A549 (cell line): Measurements from ENCODE around the gene DCAF11. TPM values are rescaled to one million over a fixed set of nuclear protein-coding genes. Genes with fewer than 3 reads are reported as not detected.

Experiments used
- ATAC-seq, 2 experiments: fragments of 200-7000 bp in 1 of 2; fragments of >200 bp in 1 of 2; cut with Nextera tagmentation in 1 of 2; cut with Tn5 transposase in 1 of 2; 3 replicates each; pipeline versions ENCODE4 v1.8.0 to v1.9.1; 2018 to 2020; ENCODE audit warnings: mild to moderate bottlenecking in 1 of 2, moderate library complexity in 1 of 2
- CTCF ChIA-PET: fragments of 300-600 bp; sonication (Branson Sonifier 250); formaldehyde crosslinking; extraction: SDS; loops from one replicate; lab custom pipeline; 2021; ENCODE audit warnings: antibody characterized with exemption, inconsistent platforms; lab: Yijun Ruan, JAX
- POLR2A ChIA-PET: fragments of 350-600 bp; formaldehyde crosslinking; extraction: SDS; loops from one replicate; lab custom pipeline; 2021; ENCODE audit warnings: antibody characterized with exemption, inconsistent platforms; lab: Yijun Ruan, JAX
- DNase-seq, 2 experiments: peaks; one replicate each; pipeline versions ENCODE4 v3.0.0 to v3.0.0-alpha.2; 2011 to 2016; ENCODE audit warnings: low read depth in 1 of 2, low spot score in 1 of 2
- FAIRE-seq: peaks from 2 replicates; lab custom pipeline; 2011; peaks lifted over from hg19 to GRCh38; lab: Jason Lieb, UNC
- H3K27ac ChIP-seq, 2 experiments: fragments of >200 bp; sonication (Bioruptor Twin); formaldehyde crosslinking; 3 replicates each; pipeline ENCODE4 v1.5.1; 2016 to 2017
- H3K4me1 ChIP-seq: fragments of >200 bp; sonication (Bioruptor Twin); formaldehyde crosslinking; 3 replicates; pipeline ENCODE4 v1.6.1; 2016
- H3K4me2 ChIP-seq: fragments of >200 bp; sonication (Bioruptor Twin); formaldehyde crosslinking; 3 replicates; pipeline ENCODE4 v1.6.1; 2016
- H3K4me3 ChIP-seq: fragments of >200 bp; sonication (Bioruptor Twin); formaldehyde crosslinking; 3 replicates; pipeline ENCODE4 v1.5.1; 2016
- H3K9me3 ChIP-seq: fragments of >200 bp; sonication (Bioruptor Twin); formaldehyde crosslinking; 3 replicates; pipeline ENCODE4 v1.6.1; 2016
- CBX2 ChIP-seq: fragments of 200-600 bp; sonication (generic); IDR thresholded peaks from 2 replicates; pipeline ENCODE4 v1.6.1; 2016; ENCODE audit warnings: low read depth, mild to moderate bottlenecking, borderline replicate concordance
- CBX8 ChIP-seq: fragments of 200-600 bp; sonication (generic); IDR thresholded peaks from 2 replicates; pipeline ENCODE4 v1.6.1; 2016
- CHD4 ChIP-seq: fragments of 200-600 bp; sonication (generic); IDR thresholded peaks from 2 replicates; pipeline ENCODE4 v1.6.1; 2016; ENCODE audit warnings: antibody characterized with exemption, mild to moderate bottlenecking, borderline replicate concordance
- E2F6 ChIP-seq: IDR thresholded peaks from 2 replicates; pipeline ENCODE4 v1.6.1; 2012; ENCODE audit warnings: low read depth, borderline replicate concordance
- EHF ChIP-seq: fragments of 250-450 bp; sonication (Bioruptor Pico); IDR thresholded peaks from 2 replicates; pipeline ENCODE4 v1.5.0; 2020; ENCODE audit warnings: mild to moderate bottlenecking
- EHMT2 ChIP-seq: fragments of 200-600 bp; sonication (generic); IDR thresholded peaks from 2 replicates; pipeline ENCODE4 v1.6.1; 2016; ENCODE audit warnings: antibody characterized with exemption, low read depth, mild to moderate bottlenecking, moderate library complexity
- ELK1 ChIP-seq: fragments of 150-350 bp; IDR thresholded peaks from 2 replicates; pipeline ENCODE4 v1.6.1; 2014; ENCODE audit warnings: low read depth, mild to moderate bottlenecking, low read length
- EP300 ChIP-seq, 2 experiments: fragments of >200 bp; sonication (Bioruptor Twin); formaldehyde crosslinking; IDR thresholded peaks; 2 replicates in 1 of 2; 3 replicates in 1 of 2; pipeline ENCODE4 v1.6.1; 2016 to 2017
- ESRRA ChIP-seq: fragments of 150-350 bp; IDR thresholded peaks from 2 replicates; pipeline ENCODE4 v1.6.1; 2014; ENCODE audit warnings: mild to moderate bottlenecking, low read length, borderline replicate concordance
- FOXS1 ChIP-seq: fragments of 250-450 bp; sonication (Bioruptor Pico); IDR thresholded peaks from 2 replicates; pipeline ENCODE4 v1.5.0; 2020; ENCODE audit warnings: mild to moderate bottlenecking, moderate library complexity
- GATA3 ChIP-seq: IDR thresholded peaks from 2 replicates; pipeline ENCODE4 v1.6.1; 2012; ENCODE audit warnings: borderline replicate concordance
- HDAC2 ChIP-seq: fragments of 200-600 bp; sonication (generic); IDR thresholded peaks from 2 replicates; pipeline ENCODE4 v1.6.1; 2016
- HEYL ChIP-seq: fragments of 250-450 bp; sonication (Bioruptor Pico); IDR thresholded peaks from 2 replicates; pipeline ENCODE4 v1.8.0; 2021; ENCODE audit warnings: mild to moderate bottlenecking, moderate library complexity
- HOXB13 ChIP-seq: fragments of 250-450 bp; sonication (Bioruptor Pico); IDR thresholded peaks from 2 replicates; pipeline ENCODE4 v1.5.0; 2020; ENCODE audit warnings: low read depth, mild to moderate bottlenecking, moderate library complexity
- HOXB5 ChIP-seq: fragments of 250-450 bp; sonication (Bioruptor Pico); IDR thresholded peaks from 2 replicates; pipeline ENCODE4 v1.5.0; 2020; ENCODE audit warnings: mild to moderate bottlenecking, moderate library complexity
- JUN ChIP-seq, 2 experiments: fragments of >200 bp; sonication (Bioruptor Twin); formaldehyde crosslinking; IDR thresholded peaks; 2 replicates in 1 of 2; 3 replicates in 1 of 2; pipeline ENCODE4 v1.6.1; 2016 to 2017
- JUNB ChIP-seq: fragments of >200 bp; sonication (Bioruptor Twin); formaldehyde crosslinking; IDR thresholded peaks from 2 replicates; pipeline ENCODE4 v1.6.1; 2016
- KDM5A ChIP-seq: fragments of 200-600 bp; sonication (generic); IDR thresholded peaks from 2 replicates; pipeline ENCODE4 v1.6.1; 2016; ENCODE audit warnings: antibody characterized with exemption, mild to moderate bottlenecking
- MAX ChIP-seq: IDR thresholded peaks from 2 replicates; pipeline ENCODE4 v1.6.1; 2012
- MAZ ChIP-seq: fragments of 150-350 bp; IDR thresholded peaks from 2 replicates; pipeline ENCODE4 v1.6.1; 2014; ENCODE audit warnings: antibody characterized with exemption, low read depth, low read length, borderline replicate concordance
- MYC ChIP-seq: IDR thresholded peaks from 2 replicates; pipeline ENCODE4 v1.6.1; 2012; ENCODE audit warnings: mild to moderate bottlenecking, inconsistent platforms, low read length, improper control_type of control experiment, borderline replicate concordance
- NFE2L2 ChIP-seq: fragments of 150-350 bp; conservative IDR thresholded peaks from 2 replicates; pipeline ENCODE4 v1.6.1; 2014; ENCODE audit warnings: low read length
- NPAS2 ChIP-seq: fragments of 250-450 bp; sonication (Bioruptor Pico); IDR thresholded peaks from 2 replicates; pipeline ENCODE4 v1.8.0; 2022; ENCODE audit warnings: mild to moderate bottlenecking, moderate library complexity, borderline replicate concordance
- POLR2A ChIP-seq: IDR thresholded peaks from 2 replicates; pipeline ENCODE4 v1.6.1; 2012; ENCODE audit warnings: mild to moderate bottlenecking, low read length
- RCOR1 ChIP-seq: fragments of 150-350 bp; IDR thresholded peaks from 2 replicates; pipeline ENCODE4 v1.6.1; 2014; ENCODE audit warnings: antibody characterized with exemption, low read length, low read depth
- REST ChIP-seq: fragments of 200-600 bp; sonication (generic); IDR thresholded peaks from 2 replicates; pipeline ENCODE4 v1.6.1; 2016; ENCODE audit warnings: antibody characterized with exemption, mild to moderate bottlenecking, moderate library complexity
- RFX5 ChIP-seq: fragments of 450-650 bp; IDR thresholded peaks from 2 replicates; pipeline ENCODE4 v1.7.1; 2014; ENCODE audit warnings: antibody characterized with exemption, mild to moderate bottlenecking, moderate library complexity
- RNF2 ChIP-seq: fragments of 200-600 bp; sonication (generic); IDR thresholded peaks from 2 replicates; pipeline ENCODE4 v1.6.1; 2016; ENCODE audit warnings: low read depth, mild to moderate bottlenecking, antibody characterized with exemption, moderate library complexity, borderline replicate concordance
- SMC3 ChIP-seq: fragments of >200 bp; sonication (Bioruptor Twin); formaldehyde crosslinking; IDR thresholded peaks from 3 replicates; pipeline ENCODE4 v1.6.1; 2018; ENCODE audit warnings: inconsistent platforms
- SREBF2 ChIP-seq: fragments of 450-650 bp; IDR thresholded peaks from 2 replicates; pipeline ENCODE4 v1.6.1; 2014; ENCODE audit warnings: mild to moderate bottlenecking, moderate library complexity
- TP53 ChIP-seq: fragments of 250-450 bp; sonication (Bioruptor Pico); IDR thresholded peaks from 2 replicates; pipeline ENCODE4 v1.5.0; 2021; ENCODE audit warnings: mild to moderate bottlenecking, moderate library complexity
- ZFP36 ChIP-seq: fragments of 450-650 bp; IDR thresholded peaks from 2 replicates; pipeline ENCODE4 v1.6.1; 2014; ENCODE audit warnings: borderline replicate concordance; ENCODE audit not compliant: partially characterized antibody
- ZNF302 ChIP-seq: fragments of 250-450 bp; sonication (Bioruptor Pico); IDR thresholded peaks from 2 replicates; pipeline ENCODE4 v1.9.0; 2021; ENCODE audit warnings: inconsistent platforms, mild to moderate bottlenecking, moderate library complexity
- WGBS: methylation state at CpG from one replicate; pipeline ENCODE4 v1.1.6; 2017; ENCODE audit errors: missing lambda C conversion rate; 5-methylcytosine and 5-hydroxymethylcytosine counted together
- polyA plus RNA-seq, 4 experiments: library from polyadenylated mRNA; depleted of rRNA in 3 of 4; stranded (reverse); fragments of >200 nt; fragmentation: RNase III in 1 of 4; extraction: RNeasy Plus Mini Kit Qiagen cat#74134 plus additional on column Dnase treatment in 1 of 4; gene quantifications; 2 replicates in 3 of 4; 3 replicates in 1 of 4; pipeline ENCODE4 v1.2.3, GENCODE V29; 2011 to 2017
- TF ChIP-seq, protein P1 (sequence below): fragments of >200 bp; sonication (Bioruptor Twin); formaldehyde crosslinking; IDR thresholded peaks from 2 replicates; pipeline ENCODE4 v1.6.1; 2016
- TF ChIP-seq, protein P2 (sequence below): fragments of >200 bp; sonication (Bioruptor Twin); formaldehyde crosslinking; IDR thresholded peaks from 3 replicates; pipeline ENCODE4 v1.6.1; 2016

Gene DCAF11
- polyA plus RNA-seq, 2 of the 4 experiments (the other 2 are of a cell fraction): 27.9 to 30.7 TPM

GRCh38 chr14:24113801-24114531 is 611 bp upstream of the DCAF11 start:
- DNase-seq (peak; percentile 76 to 92), ATAC-seq (peak; percentile 74 to 75), FAIRE-seq (no peak)
- peak overlapping the region; percentile 62 for H3K4me3 ChIP-seq
- peaks cover 13% of the 10 kb centered on the region; the same call in 1 of the 3 replicates for H3K4me1 ChIP-seq
- ChIA-PET POLR2A (interaction anchor here (0.5 to 2.9 kb wide), 22 partner anchors 10 to 1470 kb away, joined by 3 to 55 read pairs (median 4); partner anchors contain the start of genes CARMIL3, CIDEB, EMC9 and IRF9), CTCF (interaction anchor here (0.8 to 5.6 kb wide), 13 partner anchors 12 to 525 kb away, joined by 3 to 44 read pairs (median 4); partner anchors contain the start of genes EMC9 and IRF9)
- no peaks in the 10 kb centered on the region for H3K9me3 ChIP-seq
- H3K4me2 ChIP-seq: peak overlapping the region; percentile 78
- H3K27ac ChIP-seq: peak overlapping the region; percentile 95 to 96
- WGBS: 2% methylated on average over 36 of the region's 42 CpGs
- TF ChIP-seq SMC3: peak; percentile 20; the same call in 1 of the 3 replicates
- TF ChIP-seq ZFP36: no peak
- no peak for TF ChIP-seq CBX8
- TF ChIP-seq RCOR1: no peak
- no peak for TF ChIP-seq HDAC2
- TF ChIP-seq MAX: peak; percentile 51; the same call in 1 of the 2 replicates
- 0 out of 2 replicates have a peak, but pooled peaks have one; percentile 66 for TF ChIP-seq MAZ
- no peak for TF ChIP-seq NPAS2 (CRISPR knock-in tag)
- TF ChIP-seq MYC: no peak
- no peak for TF ChIP-seq JUNB
- TF ChIP-seq ESRRA: no peak
- no peak for TF ChIP-seq ZNF302 (CRISPR knock-in tag)
- no peak for TF ChIP-seq RFX5
- peak; percentile 27; the same call in 1 of the 2 replicates for TF ChIP-seq GATA3
- 0 out of 2 replicates have a peak, but pooled peaks have one; percentile 34 for TF ChIP-seq KDM5A
- peak; percentile 60; the same call in 1 of the 2 replicates for TF ChIP-seq E2F6
- TF ChIP-seq HOXB5: no peak
- TF ChIP-seq EHMT2: no peak
- TF ChIP-seq, protein P1, sequence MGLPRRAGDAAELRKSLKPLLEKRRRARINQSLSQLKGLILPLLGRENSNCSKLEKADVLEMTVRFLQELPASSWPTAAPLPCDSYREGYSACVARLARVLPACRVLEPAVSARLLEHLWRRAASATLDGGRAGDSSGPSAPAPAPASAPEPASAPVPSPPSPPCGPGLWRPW: no peak
- no peak for TF ChIP-seq RNF2
- TF ChIP-seq NFE2L2: no peak
- TF ChIP-seq CBX2: no peak
- no peak for TF ChIP-seq EP300 (IDR thresholded peaks at IDR 0.05)
- no peak for TF ChIP-seq SREBF2
- TF ChIP-seq, protein P2, sequence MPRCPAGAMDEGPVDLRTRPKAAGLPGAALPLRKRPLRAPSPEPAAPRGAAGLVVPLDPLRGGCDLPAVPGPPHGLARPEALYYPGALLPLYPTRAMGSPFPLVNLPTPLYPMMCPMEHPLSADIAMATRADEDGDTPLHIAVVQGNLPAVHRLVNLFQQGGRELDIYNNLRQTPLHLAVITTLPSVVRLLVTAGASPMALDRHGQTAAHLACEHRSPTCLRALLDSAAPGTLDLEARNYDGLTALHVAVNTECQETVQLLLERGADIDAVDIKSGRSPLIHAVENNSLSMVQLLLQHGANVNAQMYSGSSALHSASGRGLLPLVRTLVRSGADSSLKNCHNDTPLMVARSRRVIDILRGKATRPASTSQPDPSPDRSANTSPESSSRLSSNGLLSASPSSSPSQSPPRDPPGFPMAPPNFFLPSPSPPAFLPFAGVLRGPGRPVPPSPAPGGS: peak; percentile 74; the same call in 2 of the 3 replicates
- TF ChIP-seq HOXB13 (CRISPR knock-in tag): peak; percentile 47; the same call in 1 of the 2 replicates
- peak; percentile 67 for TF ChIP-seq POLR2A
- no peak for TF ChIP-seq ELK1
- TF ChIP-seq TP53 (CRISPR knock-in tag): no peak
- TF ChIP-seq HEYL: no peak
- TF ChIP-seq CHD4: no peak
- TF ChIP-seq JUN (IDR thresholded peaks at IDR 0.05): peak; percentile 63 to 82; a peak in 3 of 5 replicates
- no peak for TF ChIP-seq EHF (CRISPR knock-in tag)
- TF ChIP-seq REST: no peak
- TF ChIP-seq FOXS1: no peak
